Measurements from ENCODE around the gene KCNG2. TPM values are rescaled to one million over a fixed set of nuclear protein-coding genes. Genes with fewer than 3 reads are reported as not detected.

Gene KCNG2
- total RNA-seq, 1 donor from 2014 or later: 0.22 TPM

- intact Hi-C loops (cut with DNase I): no loop called here
- DNase-seq (ENCODE audit: low spot score) (peak; percentile 47), ATAC-seq (no peak)
Observed at GRCh38 chr18:79782566-79783308, 15.0 kb upstream of the KCNG2 start.

GRCh38 chr18:79784071-79784913 lies 13.4 kb upstream of the KCNG2 start:
- intact Hi-C loops (cut with DNase I): no loop called here
- ATAC-seq (no peak), DNase-seq (ENCODE audit: low spot score) (peak; percentile 42)

DNA sequence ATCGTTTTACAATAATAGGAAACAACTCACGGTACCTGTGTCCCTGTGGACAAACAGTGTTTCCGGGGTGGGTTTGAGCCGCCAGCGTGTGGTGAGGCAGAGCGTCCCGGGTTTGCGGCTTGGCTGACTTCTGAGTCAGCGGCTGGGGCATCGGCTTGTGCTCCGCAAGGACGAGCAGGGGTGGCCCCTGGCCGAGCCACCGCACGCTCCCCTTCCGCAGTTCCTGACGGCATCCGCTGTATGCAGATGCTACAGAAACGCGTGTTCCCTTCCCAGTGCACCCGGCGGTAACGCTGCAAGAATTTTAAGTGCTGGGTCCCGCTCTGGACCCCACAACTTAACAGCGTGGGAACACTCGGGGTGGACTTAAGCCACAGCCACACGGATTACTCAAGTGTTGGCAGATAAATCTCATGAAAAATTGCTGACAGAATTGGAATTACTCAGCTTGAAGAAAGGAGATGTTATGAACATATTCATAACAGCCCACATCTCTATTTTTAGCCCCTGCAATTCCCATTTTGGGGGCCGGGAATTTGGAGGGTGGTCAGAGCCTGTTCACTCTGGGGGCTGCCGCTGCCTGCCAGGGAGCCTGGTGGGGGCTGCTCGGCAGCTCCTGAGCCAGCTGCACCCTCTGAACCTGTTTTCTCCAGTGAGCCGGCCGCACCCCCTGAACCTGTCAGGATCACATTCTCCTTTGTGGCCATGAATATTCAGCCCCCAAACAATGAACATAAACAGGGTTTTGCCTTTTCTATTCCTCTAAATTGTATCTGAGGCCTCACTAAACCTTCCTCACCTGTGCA lies 12.6 kb upstream of the KCNG2 start:
- intact Hi-C loops (cut with DNase I): no loop called here
- no peak for ATAC-seq
- peak; percentile 33 for DNase-seq (ENCODE audit: low spot score)

GRCh38 chr18:79785831-79786230 lies 11.9 kb upstream of the KCNG2 start:
- no peak for ATAC-seq
- DNase-seq (ENCODE audit: low spot score): peak; percentile 42
- intact Hi-C loops (cut with DNase I): no loop called here

GRCh38 chr18:79786304-79786703 lies 11.4 kb upstream of the KCNG2 start:
- intact Hi-C loops (cut with DNase I): no loop called here
- no peak for ATAC-seq
- peak; percentile 32 for DNase-seq (ENCODE audit: low spot score)

GRCh38 chr18:79786786-79787526 lies 10.8 kb upstream of the KCNG2 start:
- DNase-seq (ENCODE audit: low spot score) (peak; percentile 48), ATAC-seq (no peak)
- intact Hi-C loops (cut with DNase I): no loop called here

DNA sequence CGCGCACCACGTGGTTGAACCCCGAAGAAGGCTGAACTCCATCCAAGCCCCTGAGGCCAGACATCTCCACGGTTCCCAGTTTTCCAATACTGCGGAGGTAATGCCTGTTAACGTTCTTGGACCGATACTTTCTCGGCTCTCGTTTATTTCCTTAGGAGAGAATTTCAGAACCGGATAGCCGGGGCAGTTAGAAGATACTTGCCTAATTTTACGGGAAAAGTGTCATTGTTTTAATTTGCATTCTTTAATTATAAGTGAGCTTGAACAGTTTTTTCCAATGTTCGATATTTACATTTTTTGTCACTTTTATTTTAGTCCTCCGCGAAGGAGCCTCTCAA lies 10.2 kb upstream of the KCNG2 start:
- intact Hi-C loops (cut with DNase I): no loop called here
- DNase-seq (ENCODE audit: low spot score): no peak
- no peak for ATAC-seq

DNA sequence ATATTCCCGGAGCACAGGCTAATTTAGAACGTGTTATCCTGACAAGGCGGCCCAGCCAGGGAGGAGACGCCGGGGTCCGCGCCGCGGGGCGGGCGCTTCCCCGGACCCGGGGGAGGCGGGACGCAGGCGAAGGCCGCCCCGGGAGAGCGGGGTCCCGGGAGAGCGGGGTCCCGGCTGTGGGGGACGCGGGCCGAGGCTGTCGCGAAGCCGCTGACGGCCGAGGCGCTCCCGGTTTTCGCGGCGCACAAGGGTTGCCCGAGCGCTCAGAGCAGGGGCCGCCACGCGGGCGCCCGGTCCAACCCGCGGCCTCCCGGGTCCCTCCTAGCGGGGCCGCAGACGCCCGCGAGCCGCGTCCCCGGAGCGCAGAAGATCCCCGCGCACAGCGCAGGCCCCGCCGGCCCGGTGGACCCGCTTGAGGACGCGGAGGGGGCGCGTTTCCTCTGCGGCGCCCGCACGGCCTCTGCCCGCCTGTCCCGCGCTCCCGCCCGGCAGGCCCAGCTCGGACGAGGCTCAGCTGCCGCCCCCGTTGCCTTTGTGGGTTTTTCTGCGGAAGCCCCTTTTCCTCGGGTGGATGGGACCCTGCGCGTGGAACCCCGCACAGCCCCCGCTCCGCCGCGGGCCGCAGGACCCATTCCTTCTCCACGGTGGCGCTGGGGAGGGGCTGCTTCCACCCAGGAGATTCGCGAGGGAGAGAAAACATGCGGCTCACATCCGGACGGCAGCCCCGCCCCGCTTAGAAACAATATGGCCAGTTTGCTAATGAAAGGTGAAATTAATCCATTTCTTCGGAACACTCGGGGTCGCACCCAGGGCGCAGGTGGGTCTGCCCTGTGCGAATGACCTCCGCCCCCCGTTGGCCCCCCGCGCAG lies 9.6 kb upstream of the KCNG2 start:
- intact Hi-C loops (cut with DNase I): no loop called here
- peak; percentile 49 for DNase-seq (ENCODE audit: low spot score)
- ATAC-seq: no peak

- ATAC-seq (no peak), DNase-seq (ENCODE audit: low spot score) (peak; percentile 48)
- intact Hi-C loops (cut with DNase I): no loop called here
Observed at GRCh38 chr18:79788734-79789085, 9.0 kb upstream of the KCNG2 start.

DNA sequence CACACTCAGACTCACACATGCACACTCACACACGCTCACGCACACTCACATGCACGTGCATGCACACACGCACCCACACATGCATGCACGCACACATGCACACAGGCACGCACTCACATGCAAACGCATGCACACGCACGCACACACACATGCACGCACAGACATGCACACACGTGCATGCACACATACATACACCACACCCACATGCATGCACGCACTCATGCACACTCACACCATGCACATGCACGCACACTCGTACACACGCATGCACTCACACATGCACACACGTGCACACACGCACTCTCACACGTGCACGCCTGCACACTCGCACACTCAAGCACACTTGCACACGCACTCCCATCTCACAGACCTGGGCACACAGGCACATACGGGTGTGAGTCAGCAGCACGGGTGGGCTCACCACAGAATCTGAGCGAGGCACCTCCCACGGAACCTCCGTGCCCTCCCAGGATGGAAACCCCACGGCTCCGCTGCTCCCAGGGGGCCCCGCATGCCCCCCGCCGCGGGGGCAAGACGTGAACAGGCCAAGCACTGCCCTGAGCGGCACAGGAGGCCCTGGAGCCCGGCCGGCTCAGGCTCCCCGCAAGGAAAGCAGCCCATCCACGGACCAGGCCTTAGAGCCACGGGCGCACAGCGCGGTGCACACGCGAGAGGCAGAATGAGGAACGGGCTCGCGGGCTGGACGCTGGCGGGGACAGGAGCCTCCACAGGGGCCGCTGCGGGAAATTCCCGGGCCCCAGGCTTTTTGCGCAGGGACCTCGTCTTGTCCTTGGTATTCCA lies 8.4 kb upstream of the KCNG2 start:
- DNase-seq (ENCODE audit: low spot score): peak; percentile 48
- intact Hi-C loops (cut with DNase I): no loop called here
- no peak for ATAC-seq

DNA sequence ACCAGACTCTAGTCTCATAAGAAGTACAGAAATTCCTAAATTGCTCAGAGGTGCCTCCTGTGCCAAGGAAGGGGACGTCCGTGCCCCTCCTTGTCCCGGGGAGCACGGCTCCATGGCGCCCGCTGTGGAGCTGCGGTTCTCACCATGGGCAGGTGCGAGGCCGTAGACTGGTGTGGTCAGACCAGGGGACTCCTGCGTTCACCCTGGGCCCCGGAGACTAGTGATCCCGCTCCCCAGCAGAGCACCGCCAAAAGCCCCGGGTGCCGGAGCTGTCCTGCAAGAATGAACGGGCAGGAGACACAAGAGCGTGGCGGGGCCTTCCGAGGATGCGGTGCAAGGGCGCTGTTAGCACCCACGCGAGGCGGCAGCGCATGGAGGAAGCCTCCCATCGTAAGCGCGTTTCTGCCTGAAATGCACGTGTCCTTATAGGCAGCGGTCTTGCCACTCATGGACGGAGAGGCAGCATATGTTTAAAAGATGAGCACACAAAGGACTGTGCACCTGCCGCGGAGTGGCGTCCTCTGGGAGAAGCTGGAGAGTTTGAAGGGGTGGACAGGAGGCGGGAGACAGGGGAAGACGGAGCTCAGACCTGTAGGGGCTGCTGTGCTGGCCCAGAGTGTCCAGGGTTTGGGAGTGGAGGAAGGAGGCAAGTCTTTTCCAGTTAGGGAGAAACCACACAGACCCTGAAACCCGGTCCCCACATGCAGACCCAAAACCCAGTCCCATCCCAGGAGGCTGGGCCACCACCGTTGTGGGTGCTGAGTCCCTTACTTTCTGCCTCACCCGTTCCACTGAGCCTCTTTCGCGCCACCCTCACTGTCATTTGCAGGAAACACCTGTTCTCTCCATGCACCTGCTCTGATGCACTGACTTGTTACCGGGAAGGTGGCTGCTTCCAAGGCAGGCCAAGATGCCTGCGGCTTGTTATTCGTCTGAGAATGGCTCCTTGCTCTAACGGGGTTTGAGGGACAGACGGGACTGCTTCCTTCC lies 7.5 kb upstream of the KCNG2 start:
- ATAC-seq (no peak), DNase-seq (ENCODE audit: low spot score) (peak; percentile 43)
- intact Hi-C loops (cut with DNase I): no loop called here

GRCh38 chr18:79790996-79791972 lies 6.5 kb upstream of the KCNG2 start:
- intact Hi-C loops (cut with DNase I): no loop called here
- ATAC-seq: peak; percentile 66
- DNase-seq (ENCODE audit: low spot score): peak; percentile 56

- ATAC-seq (no peak), DNase-seq (ENCODE audit: low spot score) (peak; percentile 50)
Observed at GRCh38 chr18:79792096-79792987, 5.4 kb upstream of the KCNG2 start.

GRCh38 chr18:79792988-79793355 lies 4.8 kb upstream of the KCNG2 start:
- DNase-seq (ENCODE audit: low spot score) (peak; percentile 51), ATAC-seq (no peak)
- intact Hi-C loops (cut with DNase I): no loop called here

More at GRCh38 chr18:79792096-79792987, 5.4 kb upstream of the KCNG2 start:
- intact Hi-C loops (cut with DNase I): no loop called here

Measured in sciatic nerve (tissue), 2 donors.